Lower leg skin (tissue), 4 donors: ENCODE measurements around the gene DHCR7. TPM values are rescaled to one million over a fixed set of nuclear protein-coding genes. Genes with fewer than 3 reads are reported as not detected.

Experiments used
- DNase-seq, 2 donors: peaks; one replicate each; pipeline ENCODE4 v3.0.0-alpha.2; 2019; ENCODE audit warnings: low spot score in 2 of 2
- H3K4me3 ChIP-seq: fragments of 200-600 bp; sonication (generic); 2 replicates; pipeline ENCODE4 v1.5.1; 2017; ENCODE audit warnings: mild to moderate bottlenecking, low read depth; ENCODE audit not compliant: poor library complexity, severe bottlenecking
- POLR2A ChIP-seq, 2 donors: fragments of 450-650 bp; IDR thresholded peaks; one replicate each; pipeline ENCODE4 v1.6.1; 2016 to 2017; ENCODE audit warnings: antibody characterized with exemption in 2 of 2, mild to moderate bottlenecking in 1 of 2, moderate library complexity in 1 of 2
- WGBS, 2 donors: methylation state at CpG; one replicate each; pipeline ENCODE4 v1.1.5; 2018; 5-methylcytosine and 5-hydroxymethylcytosine counted together
- intact Hi-C: fragments of 100-400 bp; cut with DNase I; formaldehyde crosslinking; loops from one replicate; pipeline ENCODE4 v1.15.0; 2023; ENCODE audit warnings: low total_unique reads
- total RNA-seq, 4 donors: library from RNA; depleted of rRNA; stranded (reverse); fragments of >200 nt; gene quantifications; one replicate each; pipeline ENCODE4 v1.1.0, GENCODE V29; 2016
- TF ChIP-seq, protein P1 (sequence below), 3 donors: fragments of 450-650 bp; IDR thresholded peaks; one replicate each; pipeline ENCODE4 v1.5.1; 2016; ENCODE audit warnings: antibody characterized with exemption in 3 of 3, mild to moderate bottlenecking in 3 of 3, moderate library complexity in 2 of 3

The DHCR7 gene
- total RNA-seq, 4 donors from 2014 or later = 45.2 to 142 (median 89.0) TPM

DNA sequence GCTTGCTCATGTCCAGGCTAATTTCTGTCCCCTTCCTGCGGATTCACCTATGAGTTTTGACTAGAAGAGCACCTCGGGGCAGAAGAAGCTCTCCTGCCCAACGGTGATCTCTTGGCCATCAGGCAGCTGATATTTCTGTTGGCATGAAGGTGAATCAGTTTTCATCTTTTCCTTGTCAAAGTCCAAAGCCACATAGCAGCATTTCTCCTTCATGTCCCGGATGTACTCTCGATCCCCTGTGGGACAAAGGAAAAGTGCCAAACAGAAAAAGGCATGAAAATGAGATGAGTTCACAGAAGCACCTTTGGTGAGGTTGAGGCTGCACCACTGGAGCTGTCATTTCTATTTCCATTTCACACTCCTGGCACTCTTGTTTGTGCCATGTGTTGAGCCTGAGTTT, 56.8 kb downstream of the DHCR7 start:
- 53 to 57% methylated on average over 5 of the region's 5 CpGs for WGBS, 2 donors
- no peak overlapping the region for H3K4me3 ChIP-seq
- no peak for DNase-seq
- TF ChIP-seq, protein P1, sequence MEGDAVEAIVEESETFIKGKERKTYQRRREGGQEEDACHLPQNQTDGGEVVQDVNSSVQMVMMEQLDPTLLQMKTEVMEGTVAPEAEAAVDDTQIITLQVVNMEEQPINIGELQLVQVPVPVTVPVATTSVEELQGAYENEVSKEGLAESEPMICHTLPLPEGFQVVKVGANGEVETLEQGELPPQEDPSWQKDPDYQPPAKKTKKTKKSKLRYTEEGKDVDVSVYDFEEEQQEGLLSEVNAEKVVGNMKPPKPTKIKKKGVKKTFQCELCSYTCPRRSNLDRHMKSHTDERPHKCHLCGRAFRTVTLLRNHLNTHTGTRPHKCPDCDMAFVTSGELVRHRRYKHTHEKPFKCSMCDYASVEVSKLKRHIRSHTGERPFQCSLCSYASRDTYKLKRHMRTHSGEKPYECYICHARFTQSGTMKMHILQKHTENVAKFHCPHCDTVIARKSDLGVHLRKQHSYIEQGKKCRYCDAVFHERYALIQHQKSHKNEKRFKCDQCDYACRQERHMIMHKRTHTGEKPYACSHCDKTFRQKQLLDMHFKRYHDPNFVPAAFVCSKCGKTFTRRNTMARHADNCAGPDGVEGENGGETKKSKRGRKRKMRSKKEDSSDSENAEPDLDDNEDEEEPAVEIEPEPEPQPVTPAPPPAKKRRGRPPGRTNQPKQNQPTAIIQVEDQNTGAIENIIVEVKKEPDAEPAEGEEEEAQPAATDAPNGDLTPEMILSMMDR (IDR thresholded peaks at IDR 0.05) = no peak
- TF ChIP-seq POLR2A (IDR thresholded peaks at IDR 0.05) = no peak
- intact Hi-C loops = no loop called here

DNA sequence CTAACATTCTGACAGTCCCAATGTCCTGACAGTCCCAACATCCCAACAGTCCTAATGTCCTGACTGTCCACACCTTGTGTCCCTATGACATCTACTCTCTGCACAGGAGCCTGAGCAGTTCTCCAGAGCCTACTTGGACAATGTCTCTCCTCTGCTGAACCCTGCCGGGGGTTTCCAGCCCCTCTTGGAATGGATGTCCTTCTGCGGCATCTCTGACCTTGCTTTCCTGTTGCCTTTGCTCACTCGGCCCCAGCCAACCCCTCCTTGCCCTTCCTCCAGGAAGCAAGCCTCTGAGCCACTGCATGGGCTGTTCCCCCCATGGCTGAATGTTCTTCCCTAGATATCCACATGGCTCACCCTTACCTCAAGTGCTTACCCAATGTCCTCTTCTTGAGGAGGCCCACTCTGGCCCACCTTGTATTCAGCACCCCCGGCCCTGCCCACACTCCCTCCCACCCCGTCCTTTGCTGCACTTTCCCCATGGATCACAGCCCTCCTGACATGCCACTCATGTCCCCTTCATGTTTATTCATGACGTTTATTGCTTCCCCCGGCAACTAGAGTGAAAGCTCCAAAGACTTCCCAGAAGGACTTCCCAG, 59.5 kb downstream of the DHCR7 start:
- intact Hi-C loops = no loop called here
- WGBS, 2 donors = 66 to 75% methylated on average over 7 of the region's 7 CpGs
- H3K4me3 ChIP-seq = no peak overlapping the region
- no peak for DNase-seq
- TF ChIP-seq, protein P1 (IDR thresholded peaks at IDR 0.05) = no peak
- no peak for TF ChIP-seq POLR2A (IDR thresholded peaks at IDR 0.05)

DNA sequence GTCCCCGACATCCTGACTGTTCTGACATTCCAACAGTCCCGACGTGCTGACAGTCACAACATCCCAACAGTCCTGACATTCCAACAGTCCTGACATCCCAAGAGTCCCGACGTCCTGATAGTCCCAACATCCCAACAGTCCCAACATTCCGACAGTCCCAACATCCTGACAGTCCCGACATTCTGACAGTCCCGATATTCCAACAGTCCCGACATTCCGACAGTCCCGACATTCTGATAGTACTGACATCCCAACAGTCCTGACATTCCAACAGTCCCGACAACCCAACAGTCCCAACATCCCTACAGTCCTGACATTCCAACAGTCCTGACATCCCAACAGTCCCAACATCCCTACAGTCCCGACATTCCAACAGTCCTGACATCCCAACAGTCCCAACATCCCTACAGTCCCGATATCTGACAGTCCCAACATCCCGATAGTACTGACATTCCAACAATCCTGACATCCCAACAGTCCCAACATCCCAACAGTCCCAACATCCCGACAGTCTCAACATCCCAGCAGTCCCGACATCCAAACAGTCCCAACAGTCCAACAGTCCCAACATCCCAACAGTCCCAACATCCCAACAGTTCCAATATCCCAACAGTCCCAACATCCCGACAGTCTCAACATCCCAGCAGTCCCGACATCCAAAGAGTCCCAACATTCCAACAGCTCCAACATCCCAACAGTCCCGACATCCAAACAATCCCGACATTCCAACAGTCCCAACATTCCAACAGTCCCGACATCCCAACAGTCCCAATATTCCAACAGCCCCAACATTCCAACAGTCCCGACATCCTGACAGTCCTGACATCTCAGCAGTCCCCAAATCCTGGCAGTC, 60.2 kb downstream of the DHCR7 start:
- intact Hi-C loops = no loop called here

DNA sequence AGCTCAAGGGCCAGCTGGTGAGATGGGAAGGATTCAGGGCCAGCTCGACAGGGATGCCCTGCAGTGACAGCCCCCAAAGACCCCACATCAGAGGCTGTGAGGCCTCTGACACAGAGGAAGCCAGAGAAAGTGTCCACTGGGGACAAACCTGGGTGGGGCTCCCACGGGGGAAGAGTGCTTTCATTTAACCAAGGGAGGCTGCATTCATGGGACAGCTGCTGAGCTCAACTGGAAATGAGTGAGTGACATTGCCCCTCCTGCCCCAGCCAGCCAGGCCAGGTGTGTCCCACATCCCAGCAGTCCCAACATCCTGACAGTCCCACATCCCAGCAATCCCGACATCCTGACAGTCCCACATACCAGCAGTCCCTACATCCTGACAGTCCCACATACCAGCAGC, 61.0 kb downstream of the DHCR7 start:
- intact Hi-C loops = no loop called here
- 74 to 86% methylated on average over 3 of the region's 3 CpGs for WGBS, 2 donors
- TF ChIP-seq, protein P1 (IDR thresholded peaks at IDR 0.05) = no peak

More for the DNA sequence above, 60.2 kb downstream of the DHCR7 start:
- DNase-seq = no peak
- TF ChIP-seq, protein P1 (IDR thresholded peaks at IDR 0.05) = no peak
- no peak for TF ChIP-seq POLR2A (IDR thresholded peaks at IDR 0.05)
- 86% methylated on average over 23 of the region's 23 CpGs for WGBS, 2 donors
- no peak overlapping the region for H3K4me3 ChIP-seq

DNA sequence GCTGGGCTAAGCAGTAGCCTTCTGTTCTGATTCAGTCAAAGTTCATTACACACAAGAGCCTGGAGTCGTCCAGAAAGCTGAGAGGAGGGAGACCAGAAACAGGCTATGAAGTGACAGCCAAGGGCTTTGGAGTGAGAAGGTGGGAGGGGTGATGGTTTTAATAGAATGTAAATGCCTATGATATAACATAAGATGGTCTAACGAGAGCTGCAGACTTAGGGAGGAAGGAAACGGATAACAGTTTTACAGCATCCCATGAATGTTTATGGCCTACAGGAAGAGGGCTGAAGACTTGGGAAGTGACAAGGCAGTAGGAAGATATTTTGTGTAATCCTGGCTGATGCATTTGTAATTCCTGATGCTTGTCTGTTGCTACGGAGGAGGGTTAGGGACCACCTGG, 62.0 kb downstream of the DHCR7 start:
- 52 to 56% methylated on average over 4 of the region's 4 CpGs for WGBS, 2 donors
- no peak for DNase-seq
- intact Hi-C loops = no loop called here

More for the DNA sequence above, 61.0 kb downstream of the DHCR7 start:
- DNase-seq = no peak
- no peak overlapping the region for H3K4me3 ChIP-seq

More for the DNA sequence above, 62.0 kb downstream of the DHCR7 start:
- TF ChIP-seq, protein P1 (IDR thresholded peaks at IDR 0.05) = no peak
- TF ChIP-seq POLR2A (IDR thresholded peaks at IDR 0.05) = no peak
- H3K4me3 ChIP-seq = no peak overlapping the region
